Breast epithelium (tissue), 4 donors: ENCODE data around the gene FAM163A. TPM values are rescaled to one million over a fixed set of nuclear protein-coding genes. Genes with fewer than 3 reads are reported as not detected.
A peak's percentile ranks its signal among the peaks of the same experiment; 100 is the strongest.

Experiments
- DNase-seq, 2 donors: peaks; one replicate each; pipeline ENCODE4 v3.0.0-alpha.2; 2019; ENCODE audit warnings: low spot score in 2 of 2
- H3K27ac ChIP-seq, 2 donors: fragments of 200-600 bp; sonication (generic) in 1 of 2; one replicate each; pipeline ENCODE4 v1.5.1; 2016 to 2019; ENCODE audit warnings: mild to moderate bottlenecking in 1 of 2
- H3K27me3 ChIP-seq, 2 donors: fragments of 200-600 bp; sonication (generic) in 1 of 2; one replicate each; pipeline versions ENCODE4 v1.5.1 to v1.6.0; 2017 to 2019; ENCODE audit warnings: control low read depth in 1 of 2, mild to moderate bottlenecking in 1 of 2
- H3K36me3 ChIP-seq: fragments of 200-600 bp; one replicate; pipeline ENCODE4 v1.5.1; 2019
- H3K4me1 ChIP-seq, 2 donors: fragments of 200-600 bp; sonication (generic); one replicate each; pipeline ENCODE4 v1.5.1; 2016 to 2019; ENCODE audit warnings: control low read depth in 1 of 2
- H3K4me3 ChIP-seq, 3 donors: fragments of 200-600 bp; sonication (generic); 1 replicate in 2 of 3; 2 replicates in 1 of 3; pipeline ENCODE4 v1.5.1; 2016 to 2019; ENCODE audit warnings: mild to moderate bottlenecking in 3 of 3, moderate library complexity in 2 of 3
- H3K9me3 ChIP-seq, 2 donors: fragments of 200-600 bp; sonication (generic) in 1 of 2; one replicate each; pipeline ENCODE4 v1.5.1; 2016 to 2019; ENCODE audit warnings: control low read depth in 1 of 2
- POLR2A ChIP-seq: fragments of 450-650 bp; IDR thresholded peaks from one replicate; pipeline ENCODE4 v1.6.1; 2016; ENCODE audit warnings: antibody characterized with exemption, mild to moderate bottlenecking, moderate library complexity
- POLR2AphosphoS5 ChIP-seq, 3 donors: sonication (generic); formaldehyde crosslinking; IDR thresholded peaks; one replicate each; pipeline ENCODE4 v1.6.1; 2017; ENCODE audit warnings: antibody characterized with exemption in 3 of 3
- intact Hi-C: fragments of 100-400 bp; cut with DNase I; formaldehyde crosslinking; loops from one replicate; pipeline ENCODE4 v1.15.1; 2023; ENCODE audit warnings: low total_unique reads
- total RNA-seq, 3 donors: library from RNA; depleted of rRNA; stranded (reverse); fragments of >200 nt; gene quantifications; one replicate each; pipeline ENCODE4 v1.1.0, GENCODE V29; 2016
- TF ChIP-seq, protein P1 (sequence below), 3 donors: fragments of 450-650 bp; IDR thresholded peaks; one replicate each; pipeline ENCODE4 v1.5.1; 2016 to 2017; ENCODE audit warnings: antibody characterized with exemption in 3 of 3, mild to moderate bottlenecking in 3 of 3, moderate library complexity in 3 of 3

The FAM163A gene
- total RNA-seq, 3 donors from 2014 or later = not detected

- Histone ChIP-seq H3K27ac (no peak overlapping the region), H3K4me3 (no peak overlapping the region), H3K27me3 (no peaks in the 10 kb centered on the region), H3K4me1 (no peaks in the 10 kb centered on the region), H3K36me3 (no peaks in the 10 kb centered on the region), H3K9me3 (no peaks in the 10 kb centered on the region)
- DNase-seq = no peak
- intact Hi-C loops = no loop called here
- TF ChIP-seq POLR2A = no peak
- TF ChIP-seq, protein P1, sequence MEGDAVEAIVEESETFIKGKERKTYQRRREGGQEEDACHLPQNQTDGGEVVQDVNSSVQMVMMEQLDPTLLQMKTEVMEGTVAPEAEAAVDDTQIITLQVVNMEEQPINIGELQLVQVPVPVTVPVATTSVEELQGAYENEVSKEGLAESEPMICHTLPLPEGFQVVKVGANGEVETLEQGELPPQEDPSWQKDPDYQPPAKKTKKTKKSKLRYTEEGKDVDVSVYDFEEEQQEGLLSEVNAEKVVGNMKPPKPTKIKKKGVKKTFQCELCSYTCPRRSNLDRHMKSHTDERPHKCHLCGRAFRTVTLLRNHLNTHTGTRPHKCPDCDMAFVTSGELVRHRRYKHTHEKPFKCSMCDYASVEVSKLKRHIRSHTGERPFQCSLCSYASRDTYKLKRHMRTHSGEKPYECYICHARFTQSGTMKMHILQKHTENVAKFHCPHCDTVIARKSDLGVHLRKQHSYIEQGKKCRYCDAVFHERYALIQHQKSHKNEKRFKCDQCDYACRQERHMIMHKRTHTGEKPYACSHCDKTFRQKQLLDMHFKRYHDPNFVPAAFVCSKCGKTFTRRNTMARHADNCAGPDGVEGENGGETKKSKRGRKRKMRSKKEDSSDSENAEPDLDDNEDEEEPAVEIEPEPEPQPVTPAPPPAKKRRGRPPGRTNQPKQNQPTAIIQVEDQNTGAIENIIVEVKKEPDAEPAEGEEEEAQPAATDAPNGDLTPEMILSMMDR (IDR thresholded peaks at IDR 0.05) = no peak
- TF ChIP-seq POLR2AphosphoS5 (IDR thresholded peaks at IDR 0.05) = no peak
These were observed 14.8 kb upstream of the FAM163A start for GRCh38 chr1:179728271-179728670.

GRCh38 chr1:179729881-179730280 lies 13.2 kb upstream of the FAM163A start:
- DNase-seq = no peak
- intact Hi-C loops = no loop called here
- no peak overlapping the region for H3K27ac ChIP-seq
- H3K4me1 ChIP-seq = no peaks in the 10 kb centered on the region
- no peak for TF ChIP-seq POLR2A
- TF ChIP-seq POLR2AphosphoS5 (IDR thresholded peaks at IDR 0.05) = no peak
- TF ChIP-seq, protein P1 (IDR thresholded peaks at IDR 0.05) = no peak
- no peaks in the 10 kb centered on the region for H3K27me3 ChIP-seq
- H3K9me3 ChIP-seq = no peaks in the 10 kb centered on the region
- no peaks in the 10 kb centered on the region for H3K36me3 ChIP-seq
- H3K4me3 ChIP-seq = no peak overlapping the region

- H3K27ac ChIP-seq = no peak overlapping the region
- intact Hi-C loops = no loop called here
- no peaks in the 10 kb centered on the region for H3K36me3 ChIP-seq
- DNase-seq = no peak
- no peaks in the 10 kb centered on the region for H3K9me3 ChIP-seq
- H3K27me3 ChIP-seq = no peaks in the 10 kb centered on the region
- H3K4me3 ChIP-seq = no peak overlapping the region
- no peaks in the 10 kb centered on the region for H3K4me1 ChIP-seq
- TF ChIP-seq, protein P1 (IDR thresholded peaks at IDR 0.05) = no peak
- TF ChIP-seq POLR2AphosphoS5 (IDR thresholded peaks at IDR 0.05) = no peak
- TF ChIP-seq POLR2A = no peak
These were observed 11.4 kb upstream of the FAM163A start for GRCh38 chr1:179731643-179732042.

DNA sequence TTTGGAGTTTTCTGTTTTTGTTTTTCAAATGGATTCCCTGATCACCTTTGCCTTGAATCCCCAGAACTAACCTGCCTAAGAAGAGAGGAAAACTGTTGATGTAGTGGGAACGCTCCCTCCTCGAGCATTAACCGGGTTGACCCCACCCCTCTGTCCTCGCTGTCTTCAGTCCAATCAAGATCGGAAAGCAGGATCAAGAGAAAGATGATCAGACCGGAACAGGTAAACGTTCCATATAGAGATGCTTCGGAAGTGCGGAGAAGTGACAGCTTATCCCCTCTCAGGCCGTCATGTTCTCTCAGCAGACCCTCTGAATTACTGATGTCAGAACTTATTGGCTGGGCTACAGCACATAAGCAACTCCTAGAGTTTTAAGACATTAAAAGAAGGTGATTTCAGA lies 800 bp upstream of the FAM163A start:
- Histone ChIP-seq H3K4me1 (peaks cover 0 to 4% of the 10 kb centered on the region in 2 donors), H3K36me3 (no peaks in the 10 kb centered on the region), H3K27me3 (peaks cover 4 to 55% of the 10 kb centered on the region in 2 donors), H3K27ac (no peak overlapping the region), H3K4me3 (peak overlapping the region in 1 of 3 donors; percentile 64), H3K9me3 (peaks cover 0 to 7% of the 10 kb centered on the region in 2 donors)
- no peak for TF ChIP-seq POLR2AphosphoS5 (IDR thresholded peaks at IDR 0.05)
- no peak for TF ChIP-seq POLR2A
- TF ChIP-seq, protein P1 (IDR thresholded peaks at IDR 0.05) = no peak
- no peak for DNase-seq
- intact Hi-C loops = no loop called here

- no peak overlapping the region for H3K27ac ChIP-seq
- DNase-seq = no peak
- intact Hi-C loops = no loop called here
- no peaks in the 10 kb centered on the region for H3K36me3 ChIP-seq
- peaks cover 4 to 58% of the 10 kb centered on the region in 2 donors for H3K27me3 ChIP-seq
- H3K4me1 ChIP-seq = peaks cover 0 to 4% of the 10 kb centered on the region in 2 donors
- H3K4me3 ChIP-seq = peak overlapping the region; percentile 12 to 64 (median 40)
- H3K9me3 ChIP-seq = peaks cover 0 to 7% of the 10 kb centered on the region in 2 donors
- TF ChIP-seq POLR2A (no peak), POLR2AphosphoS5 (IDR thresholded peaks at IDR 0.05) (no peak)
- TF ChIP-seq, protein P1 (IDR thresholded peaks at IDR 0.05) = no peak
These were observed 749 bp downstream of the FAM163A start for GRCh38 chr1:179743679-179744400.
